Fibroblast of the aortic adventitia (primary cell): Measurements from ENCODE around the gene RARS2. TPM values are rescaled to one million over a fixed set of nuclear protein-coding genes. Genes with fewer than 3 reads are reported as not detected.

ENCODE experiments used
- DNase-seq: peaks from one replicate; pipeline ENCODE4 v3.0.0-alpha.2; 2010; ENCODE audit warnings: low read depth
- H3K4me3 ChIP-seq: 2 replicates; pipeline ENCODE4 v1.5.1; 2011; ENCODE audit warnings: low read depth, mild to moderate bottlenecking, control low read depth, low read length, moderate library complexity
- CTCF ChIP-seq: IDR thresholded peaks from 2 replicates; pipeline ENCODE4 v1.5.1; 2011; ENCODE audit warnings: mild to moderate bottlenecking, low read length, control low read depth, inconsistent platforms; ENCODE audit not compliant: insufficient read depth
- total RNA-seq: library from RNA; depleted of rRNA; stranded (reverse); fragments of >200 nt; gene quantifications from 2 replicates; pipeline ENCODE4 v1.2.3, GENCODE V29; 2012; ENCODE audit warnings: low replicate concordance

Gene RARS2
- total RNA-seq, 1 donor, result 55.0 TPM

GRCh38 chr6:87529221-87529620 lies 60.6 kb downstream of the RARS2 start:
- no peak for TF ChIP-seq CTCF
- DNase-seq, result no peak
- H3K4me3 ChIP-seq, result no peak overlapping the region

GRCh38 chr6:87522686-87523085 lies 67.1 kb downstream of the RARS2 start:
- no peak overlapping the region for H3K4me3 ChIP-seq
- DNase-seq, result no peak
- TF ChIP-seq CTCF, result no peak

DNA sequence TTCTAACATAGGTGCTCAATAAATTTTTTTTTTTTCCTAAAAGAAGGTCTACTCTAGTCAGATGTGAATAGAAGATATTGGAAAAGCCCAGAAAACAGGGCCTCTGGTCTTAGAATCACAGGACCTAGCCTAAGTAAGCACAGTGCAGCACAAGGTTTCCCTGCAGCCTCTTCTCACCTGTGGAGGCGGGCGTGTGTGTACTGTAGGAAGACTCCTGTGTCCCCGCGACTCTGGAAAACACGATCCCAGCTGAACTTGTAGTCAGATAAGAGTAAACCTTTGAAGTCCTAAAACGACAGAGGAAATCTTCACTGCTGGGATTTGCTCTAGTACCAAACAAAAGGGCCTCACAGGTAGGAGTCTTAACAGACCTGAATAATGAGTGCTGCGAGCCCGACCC lies 71.3 kb downstream of the RARS2 start:
- DNase-seq, result no peak
- no peak for TF ChIP-seq CTCF
- no peak overlapping the region for H3K4me3 ChIP-seq

DNA sequence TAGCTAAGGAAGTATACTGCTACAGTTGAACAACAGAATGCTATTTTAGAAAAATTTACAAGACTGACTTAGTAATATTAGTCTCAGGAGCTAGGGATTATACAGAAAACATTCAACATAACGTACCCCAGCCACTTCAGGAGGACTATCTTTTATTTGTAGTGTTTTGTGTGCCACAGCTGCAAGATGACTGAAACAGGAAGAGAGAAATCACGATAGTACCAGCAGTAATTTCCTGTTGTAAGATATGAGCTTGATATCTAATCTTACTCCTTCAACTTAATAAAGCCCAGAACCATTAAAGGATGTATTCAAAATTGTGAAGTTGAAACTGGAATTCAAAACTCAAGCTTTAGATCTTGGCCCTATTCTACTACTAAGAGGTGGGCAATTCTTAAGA lies 75.0 kb downstream of the RARS2 start:
- TF ChIP-seq CTCF, result no peak
- no peak for DNase-seq
- H3K4me3 ChIP-seq, result no peak overlapping the region

DNA sequence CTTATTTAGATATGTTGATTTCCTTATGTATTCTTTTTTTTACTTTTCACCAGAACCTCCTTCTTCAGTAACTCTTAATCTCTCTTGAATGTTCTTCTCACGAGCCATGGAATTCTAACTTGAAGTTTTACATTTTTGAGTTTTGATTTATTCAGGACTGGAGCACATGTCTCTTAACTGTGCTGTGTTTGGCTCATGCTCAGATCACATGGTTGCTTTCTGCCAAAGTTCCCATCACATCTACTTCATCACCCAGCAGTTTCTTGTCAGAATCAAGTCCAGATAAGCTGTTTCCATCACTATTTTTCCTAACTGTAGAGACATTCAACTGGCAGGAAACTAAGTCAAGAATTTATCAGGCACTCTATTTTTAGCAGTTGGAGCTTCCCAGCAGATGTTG lies 85.3 kb downstream of the RARS2 start:
- no peak for TF ChIP-seq CTCF
- H3K4me3 ChIP-seq, result no peak overlapping the region
- peak; percentile 58 for DNase-seq

- DNase-seq, result no peak
- no peak for TF ChIP-seq CTCF
- H3K4me3 ChIP-seq, result no peak overlapping the region
Observed at GRCh38 chr6:87501809-87502572, 87.8 kb downstream of the RARS2 start.

DNA sequence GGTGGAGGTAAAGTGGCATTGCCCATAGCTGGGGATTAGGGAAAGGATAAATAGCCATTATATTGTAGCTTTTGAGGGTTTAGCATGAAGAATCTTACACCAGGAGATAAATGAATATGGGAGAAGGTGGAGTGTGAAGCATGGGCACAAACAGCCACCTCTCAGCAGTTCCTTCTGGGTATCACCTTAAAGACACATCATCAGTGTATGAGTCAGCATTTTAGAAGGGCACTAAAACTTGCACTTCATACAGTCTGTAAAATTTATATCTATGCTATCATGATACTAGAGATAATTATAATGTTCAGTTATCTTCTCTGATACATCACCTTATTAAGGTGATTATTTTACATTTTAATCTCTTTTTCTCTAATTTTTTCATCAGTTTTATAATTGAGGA lies 91.7 kb downstream of the RARS2 start:
- no peak overlapping the region for H3K4me3 ChIP-seq
- DNase-seq, result no peak
- TF ChIP-seq CTCF, result no peak
